Stimulated activated CD4-positive, alpha-beta T cell treated with anti-CD3 and anti-CD28 coated beads, TNF-alpha, amount 100 ng/mL, for 4 hours (primary cell): ENCODE data around the gene BBOX1.
"Not testable (repeated sequence)": the region's sequence is repeated elsewhere in the genome, so short reads cannot be mapped to it uniquely, and the experiment has no call there.

Experiments used
- DNase-seq, 3 experiments: peaks; one replicate each; pipeline ENCODE4 v3.0.0-alpha.2; 2020; ENCODE audit warnings: low read depth in 3 of 3

Gene BBOX1

GRCh38 chr11:27124514-27125264 lies 84.1 kb downstream of the BBOX1 start:
- DNase-seq, result no peak

GRCh38 chr11:27129686-27130085 lies 89.1 kb downstream of the BBOX1 start:
- no peak for DNase-seq

- no peak for DNase-seq
These were observed 90.2 kb downstream of the BBOX1 start for GRCh38 chr11:27130806-27131205.

- DNase-seq, result not testable (repeated sequence)
These were observed 95.3 kb downstream of the BBOX1 start for GRCh38 chr11:27135924-27136329.

GRCh38 chr11:27138716-27139115 lies 98.1 kb downstream of the BBOX1 start:
- no peak for DNase-seq

- DNase-seq, result no peak
These were observed 99.2 kb downstream of the BBOX1 start for GRCh38 chr11:27139742-27140367.

GRCh38 chr11:27141576-27141975 lies 101.0 kb downstream of the BBOX1 start:
- DNase-seq, result no peak

GRCh38 chr11:27147916-27148315 lies 107.3 kb downstream of the BBOX1 start:
- no peak for DNase-seq

- no peak for DNase-seq
These were observed 107.9 kb downstream of the BBOX1 start for GRCh38 chr11:27148506-27148905.

GRCh38 chr11:27150098-27150497 lies 109.5 kb downstream of the BBOX1 start:
- no peak for DNase-seq

GRCh38 chr11:27153136-27153535 lies 112.5 kb downstream of the BBOX1 start:
- DNase-seq, result no peak

- DNase-seq, result no peak
These were observed 118.1 kb downstream of the BBOX1 start for GRCh38 chr11:27158456-27159334.

GRCh38 chr11:27159335-27159679 lies 118.7 kb downstream of the BBOX1 start:
- DNase-seq, result no peak

- no peak for DNase-seq
These were observed 120.5 kb downstream of the BBOX1 start for GRCh38 chr11:27161071-27161470.

GRCh38 chr11:27162237-27162636 lies 121.6 kb downstream of the BBOX1 start:
- DNase-seq, result no peak

GRCh38 chr11:27166130-27166529 lies 125.5 kb downstream of the BBOX1 start:
- DNase-seq, result no peak

GRCh38 chr11:27171376-27171958 lies 130.9 kb downstream of the BBOX1 start:
- DNase-seq, result no peak

- no peak for DNase-seq
These were observed 132.9 kb downstream of the BBOX1 start for GRCh38 chr11:27173545-27173944.

GRCh38 chr11:27174021-27174420 lies 133.4 kb downstream of the BBOX1 start:
- DNase-seq, result no peak

GRCh38 chr11:27174672-27175210 lies 134.1 kb downstream of the BBOX1 start:
- DNase-seq, result no peak

- DNase-seq, result not testable (repeated sequence)
These were observed 134.9 kb downstream of the BBOX1 start for GRCh38 chr11:27175562-27175961.
